Central memory CD4-positive, alpha-beta T cell (primary cell): ENCODE measurements around the gene CXorf58.

ENCODE experiments used
- DNase-seq: peaks from one replicate; pipeline ENCODE4 v3.0.0; 2022

Gene CXorf58

GRCh38 chrX:23901060-23901459 is 6.7 kb upstream of the CXorf58 start:
- DNase-seq, result no peak

- DNase-seq, result peak; percentile 26
Measured at GRCh38 chrX:23901805-23902204, 6.0 kb upstream of the CXorf58 start.

GRCh38 chrX:23902419-23902818 is 5.4 kb upstream of the CXorf58 start:
- peak; percentile 22 for DNase-seq

GRCh38 chrX:23904096-23904495 is 3.7 kb upstream of the CXorf58 start:
- DNase-seq, result no peak

GRCh38 chrX:23907111-23907497 is 702 bp upstream of the CXorf58 start:
- no peak for DNase-seq

- no peak for DNase-seq
Measured at GRCh38 chrX:23908219-23909004, 606 bp downstream of the CXorf58 start.

- DNase-seq, result no peak
Measured at GRCh38 chrX:23911126-23911835, 3.5 kb downstream of the CXorf58 start.

- DNase-seq, result no peak
Measured at GRCh38 chrX:23919148-23919547, 11.3 kb downstream of the CXorf58 start.

- no peak for DNase-seq
Measured at GRCh38 chrX:23919706-23920320, 12.0 kb downstream of the CXorf58 start.

- DNase-seq, result no peak
Measured at GRCh38 chrX:23926015-23926414, 18.2 kb downstream of the CXorf58 start.

GRCh38 chrX:23930894-23931604 is 23.2 kb downstream of the CXorf58 start:
- peak; percentile 52 for DNase-seq

GRCh38 chrX:23932046-23932445 is 24.2 kb downstream of the CXorf58 start:
- no peak for DNase-seq

GRCh38 chrX:23935106-23935505 is 27.3 kb downstream of the CXorf58 start:
- no peak for DNase-seq

GRCh38 chrX:23936180-23936579 is 28.4 kb downstream of the CXorf58 start:
- DNase-seq, result no peak

- DNase-seq, result no peak
Measured at GRCh38 chrX:23937100-23937499, 29.3 kb downstream of the CXorf58 start.

- no peak for DNase-seq
Measured at GRCh38 chrX:23938690-23939089, 30.9 kb downstream of the CXorf58 start.

GRCh38 chrX:23939203-23939602 is 31.4 kb downstream of the CXorf58 start:
- no peak for DNase-seq

GRCh38 chrX:23944234-23944633 is 36.4 kb downstream of the CXorf58 start:
- no peak for DNase-seq

- DNase-seq, result no peak
Measured at GRCh38 chrX:23945206-23945605, 37.4 kb downstream of the CXorf58 start.

- no peak for DNase-seq
Measured at GRCh38 chrX:23952391-23952790, 44.6 kb downstream of the CXorf58 start.

GRCh38 chrX:23952984-23953907 is 45.4 kb downstream of the CXorf58 start:
- peak; percentile 43 for DNase-seq

GRCh38 chrX:23953908-23954269 is 46.1 kb downstream of the CXorf58 start:
- DNase-seq, result peak; percentile 10
